CD4-positive, CD25-positive, alpha-beta regulatory T cell (primary cell): ENCODE results near the gene PAFAH1B1. TPM values are rescaled to one million over a fixed set of nuclear protein-coding genes. Genes with fewer than 3 reads are reported as not detected.
A peak's percentile ranks its signal among the peaks of the same experiment; 100 is the strongest.

Experiments
- ATAC-seq, 2 donors: fragments of 150-1000 bp; cut with Tn5 transposase; one replicate each; pipeline ENCODE4 v1.10.0; 2021; ENCODE audit warnings: low read depth in 2 of 2, moderate number of reproducible peaks in 2 of 2, moderate library complexity in 1 of 2
- DNase-seq, 3 donors: peaks; one replicate each; pipeline versions ENCODE4 v3.0.0 to v3.0.0-alpha.2; 2012 to 2022; ENCODE audit warnings: mixed read lengths in 1 of 3
- H3K27ac ChIP-seq: one replicate; pipeline ENCODE4 v1.7.0; 2013; ENCODE audit warnings: mild to moderate bottlenecking, low read length; ENCODE audit not compliant: insufficient read depth, poor library complexity, severe bottlenecking
- H3K27me3 ChIP-seq: one replicate; pipeline ENCODE4 v1.7.0; 2013; ENCODE audit warnings: low read length; ENCODE audit not compliant: control insufficient read depth, insufficient read depth
- H3K36me3 ChIP-seq: one replicate; pipeline ENCODE4 v1.7.0; 2013; ENCODE audit warnings: mild to moderate bottlenecking, low read length, moderate library complexity; ENCODE audit not compliant: control insufficient read depth, insufficient read depth
- H3K4me1 ChIP-seq: 2 replicates; pipeline ENCODE4 v1.7.0; 2013; ENCODE audit warnings: mild to moderate bottlenecking, low read length; ENCODE audit not compliant: insufficient read depth, control insufficient read depth, poor library complexity, severe bottlenecking
- H3K4me3 ChIP-seq: one replicate; pipeline ENCODE4 v1.7.0; 2013; ENCODE audit warnings: low read depth, mild to moderate bottlenecking, low read length, moderate library complexity
- H3K9me3 ChIP-seq, 2 experiments: 1 replicate in 1 of 2; 2 replicates in 1 of 2; pipeline ENCODE4 v1.7.0; 2013; ENCODE audit warnings: low read length in 2 of 2, mild to moderate bottlenecking in 1 of 2, moderate library complexity in 1 of 2; ENCODE audit not compliant: control insufficient read depth in 2 of 2
- H3K27ac Mint-ChIP-seq, 3 donors: one replicate each; pipeline ENCODE4 v1.8.0; 2020 to 2022; ENCODE audit warnings: mild to moderate bottlenecking in 3 of 3, mixed read lengths in 3 of 3, moderate library complexity in 2 of 3
- H3K27me3 Mint-ChIP-seq: one replicate; pipeline ENCODE4 v1.8.0; 2022; ENCODE audit warnings: mild to moderate bottlenecking, mixed read lengths
- H3K36me3 Mint-ChIP-seq: one replicate; pipeline ENCODE4 v1.8.0; 2020; ENCODE audit warnings: mixed read lengths
- H3K4me1 Mint-ChIP-seq, 4 donors: one replicate each; pipeline ENCODE4 v1.8.0; 2020 to 2022; ENCODE audit warnings: mixed read lengths in 4 of 4, mild to moderate bottlenecking in 1 of 4
- H3K4me3 Mint-ChIP-seq, 4 donors: one replicate each; pipeline ENCODE4 v1.8.0; 2020 to 2022; ENCODE audit warnings: mild to moderate bottlenecking in 4 of 4, mixed read lengths in 4 of 4, moderate library complexity in 3 of 4
- H3K9me3 Mint-ChIP-seq, 7 donors: one replicate each; pipeline ENCODE4 v1.8.0; 2020 to 2022; ENCODE audit warnings: mixed read lengths in 7 of 7, mild to moderate bottlenecking in 3 of 7, moderate library complexity in 2 of 7
- polyA plus RNA-seq, 4 donors: library from polyadenylated mRNA; unstranded; fragments of 300-500 nt; fragmentation: Illumina TruSeq; gene quantifications; one replicate each; pipeline ENCODE4 v1.2.3, GENCODE V29; 2021
- total RNA-seq: library from RNA; stranded (reverse); gene quantifications from one replicate; pipeline ENCODE4 v1.2.3, GENCODE V29; 2022

The PAFAH1B1 gene
- total and polyA plus RNA-seq, 5 donors from 2014 or later, result 20.6 to 174 (median 33.6) TPM

GRCh38 chr17:2685696-2686095 lies 92.2 kb downstream of the PAFAH1B1 start:
- H3K36me3 ChIP-seq, result peaks cover 40% of the 10 kb centered on the region
- no peaks in the 10 kb centered on the region for H3K4me1 ChIP-seq
- H3K4me1 Mint-ChIP-seq, result peaks cover 0 to 3% (median 0%) of the 10 kb centered on the region in 4 donors
- ATAC-seq, result peak in 1 of 2 donors; percentile 15
- no peak for DNase-seq
- H3K27ac Mint-ChIP-seq, result no peak overlapping the region
- peaks cover 0 to 1% (median 0%) of the 10 kb centered on the region in 7 donors for H3K9me3 Mint-ChIP-seq
- no peak overlapping the region for H3K27ac ChIP-seq
- H3K27me3 Mint-ChIP-seq, result no peaks in the 10 kb centered on the region
- no peak overlapping the region for H3K4me3 ChIP-seq
- no peak overlapping the region for H3K4me3 Mint-ChIP-seq
- peaks cover 23% of the 10 kb centered on the region for H3K36me3 Mint-ChIP-seq
- no peaks in the 10 kb centered on the region for H3K27me3 ChIP-seq
- H3K9me3 ChIP-seq, result no peaks in the 10 kb centered on the region

GRCh38 chr17:2687074-2687418 lies 93.6 kb downstream of the PAFAH1B1 start:
- Histone ChIP-seq H3K4me3 (no peak overlapping the region), H3K36me3 (peaks cover 28% of the 10 kb centered on the region), H3K4me1 (no peaks in the 10 kb centered on the region), H3K9me3 (no peaks in the 10 kb centered on the region), H3K27ac (no peak overlapping the region), H3K27me3 (no peaks in the 10 kb centered on the region)
- H3K27me3 Mint-ChIP-seq, result no peaks in the 10 kb centered on the region
- no peak overlapping the region for H3K27ac Mint-ChIP-seq
- DNase-seq, result no peak
- peaks cover 11% of the 10 kb centered on the region for H3K36me3 Mint-ChIP-seq
- peaks cover 0 to 3% (median 0%) of the 10 kb centered on the region in 4 donors for H3K4me1 Mint-ChIP-seq
- no peak for ATAC-seq
- H3K4me3 Mint-ChIP-seq, result no peak overlapping the region
- peaks cover 0 to 1% (median 0%) of the 10 kb centered on the region in 7 donors for H3K9me3 Mint-ChIP-seq

GRCh38 chr17:2688351-2689342 lies 95.2 kb downstream of the PAFAH1B1 start:
- ATAC-seq, result no peak
- Mint-ChIP-seq H3K36me3 (no peaks in the 10 kb centered on the region), H3K27ac (peak overlapping the region; percentile 46 to 90 (median 72)), H3K4me1 (peaks cover 0 to 3% (median 0%) of the 10 kb centered on the region in 4 donors), H3K4me3 (peak overlapping the region in 2 of 4 donors; percentile 2 to 15), H3K9me3 (peaks cover 0 to 1% (median 0%) of the 10 kb centered on the region in 7 donors), H3K27me3 (no peaks in the 10 kb centered on the region)
- Histone ChIP-seq H3K4me1 (no peaks in the 10 kb centered on the region), H3K27me3 (no peaks in the 10 kb centered on the region), H3K27ac (no peak overlapping the region), H3K4me3 (no peak overlapping the region), H3K9me3 (no peaks in the 10 kb centered on the region), H3K36me3 (peaks cover 12% of the 10 kb centered on the region)
- DNase-seq, result no peak

GRCh38 chr17:2689411-2690164 lies 96.1 kb downstream of the PAFAH1B1 start:
- Histone ChIP-seq H3K9me3 (no peaks in the 10 kb centered on the region), H3K27ac (no peak overlapping the region), H3K27me3 (no peaks in the 10 kb centered on the region), H3K4me3 (no peak overlapping the region), H3K4me1 (no peaks in the 10 kb centered on the region), H3K36me3 (peaks cover 3% of the 10 kb centered on the region)
- no peak for DNase-seq
- H3K27me3 Mint-ChIP-seq, result no peaks in the 10 kb centered on the region
- no peak for ATAC-seq
- H3K36me3 Mint-ChIP-seq, result no peaks in the 10 kb centered on the region
- H3K9me3 Mint-ChIP-seq, result peaks cover 0 to 1% (median 0%) of the 10 kb centered on the region in 7 donors
- peak overlapping the region in 2 of 3 donors; percentile 46 to 66 for H3K27ac Mint-ChIP-seq
- peak overlapping the region in 1 of 4 donors; percentile 2 for H3K4me3 Mint-ChIP-seq
- peaks cover 0 to 3% (median 0%) of the 10 kb centered on the region in 4 donors for H3K4me1 Mint-ChIP-seq

- no peaks in the 10 kb centered on the region for H3K27me3 Mint-ChIP-seq
- Histone ChIP-seq H3K9me3 (no peaks in the 10 kb centered on the region), H3K4me3 (no peak overlapping the region), H3K27me3 (no peaks in the 10 kb centered on the region), H3K27ac (no peak overlapping the region), H3K4me1 (no peaks in the 10 kb centered on the region), H3K36me3 (peaks cover 2% of the 10 kb centered on the region)
- peaks cover 0 to 1% (median 0%) of the 10 kb centered on the region in 7 donors for H3K9me3 Mint-ChIP-seq
- H3K36me3 Mint-ChIP-seq, result no peaks in the 10 kb centered on the region
- H3K27ac Mint-ChIP-seq, result no peak overlapping the region
- no peak overlapping the region for H3K4me3 Mint-ChIP-seq
- DNase-seq (no peak), ATAC-seq (no peak)
- peaks cover 0 to 3% (median 0%) of the 10 kb centered on the region in 4 donors for H3K4me1 Mint-ChIP-seq
Observed at GRCh38 chr17:2690165-2691068, 97.0 kb downstream of the PAFAH1B1 start.

- ATAC-seq, result no peak
- Histone ChIP-seq H3K4me3 (no peak overlapping the region), H3K9me3 (no peaks in the 10 kb centered on the region), H3K36me3 (peaks cover 7% of the 10 kb centered on the region), H3K4me1 (no peaks in the 10 kb centered on the region), H3K27ac (no peak overlapping the region), H3K27me3 (no peaks in the 10 kb centered on the region)
- Mint-ChIP-seq H3K4me1 (peaks cover 0 to 3% (median 0%) of the 10 kb centered on the region in 4 donors), H3K4me3 (no peak overlapping the region), H3K9me3 (peaks cover 0 to 1% (median 0%) of the 10 kb centered on the region in 7 donors), H3K27me3 (no peaks in the 10 kb centered on the region), H3K36me3 (no peaks in the 10 kb centered on the region), H3K27ac (no peak overlapping the region)
- no peak for DNase-seq
Observed at GRCh38 chr17:2691069-2691871, 97.8 kb downstream of the PAFAH1B1 start.
